Measurements from ENCODE around the gene MMP11. TPM values are rescaled to one million over a fixed set of nuclear protein-coding genes. Genes with fewer than 3 reads are reported as not detected.

Gene MMP11
- polyA plus RNA-seq, 1 donor from 2014 or later, result 9.3 TPM

DNA sequence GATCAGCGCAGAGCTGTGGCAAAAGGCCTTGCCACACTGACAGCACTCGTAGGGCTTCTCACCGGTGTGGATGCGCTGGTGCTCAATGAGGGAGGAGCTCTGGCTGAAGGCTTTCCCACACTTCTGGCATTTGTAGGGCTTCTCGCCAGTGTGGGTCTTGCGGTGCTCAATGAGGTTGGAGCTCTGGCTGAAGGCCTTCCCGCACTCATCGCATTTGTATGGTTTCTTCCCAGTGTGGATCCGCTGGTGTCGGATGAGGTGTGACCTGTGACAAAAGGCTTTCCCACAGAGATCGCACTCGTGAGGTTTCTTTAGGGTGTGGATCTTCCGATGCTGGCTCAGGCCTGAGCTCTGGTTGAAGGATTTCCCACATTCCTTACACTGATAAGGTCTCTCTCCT is 28.6 kb upstream of the MMP11 start:
- no peak overlapping the region for H3K27ac ChIP-seq (ENCODE audit: low read length)
- TF ChIP-seq RAD21 (conservative IDR thresholded peaks at IDR 0.05) (no peak), SMC3 (conservative IDR thresholded peaks at IDR 0.05; ENCODE audit: poor library complexity) (no peak)
- TF ChIP-seq, protein P1, sequence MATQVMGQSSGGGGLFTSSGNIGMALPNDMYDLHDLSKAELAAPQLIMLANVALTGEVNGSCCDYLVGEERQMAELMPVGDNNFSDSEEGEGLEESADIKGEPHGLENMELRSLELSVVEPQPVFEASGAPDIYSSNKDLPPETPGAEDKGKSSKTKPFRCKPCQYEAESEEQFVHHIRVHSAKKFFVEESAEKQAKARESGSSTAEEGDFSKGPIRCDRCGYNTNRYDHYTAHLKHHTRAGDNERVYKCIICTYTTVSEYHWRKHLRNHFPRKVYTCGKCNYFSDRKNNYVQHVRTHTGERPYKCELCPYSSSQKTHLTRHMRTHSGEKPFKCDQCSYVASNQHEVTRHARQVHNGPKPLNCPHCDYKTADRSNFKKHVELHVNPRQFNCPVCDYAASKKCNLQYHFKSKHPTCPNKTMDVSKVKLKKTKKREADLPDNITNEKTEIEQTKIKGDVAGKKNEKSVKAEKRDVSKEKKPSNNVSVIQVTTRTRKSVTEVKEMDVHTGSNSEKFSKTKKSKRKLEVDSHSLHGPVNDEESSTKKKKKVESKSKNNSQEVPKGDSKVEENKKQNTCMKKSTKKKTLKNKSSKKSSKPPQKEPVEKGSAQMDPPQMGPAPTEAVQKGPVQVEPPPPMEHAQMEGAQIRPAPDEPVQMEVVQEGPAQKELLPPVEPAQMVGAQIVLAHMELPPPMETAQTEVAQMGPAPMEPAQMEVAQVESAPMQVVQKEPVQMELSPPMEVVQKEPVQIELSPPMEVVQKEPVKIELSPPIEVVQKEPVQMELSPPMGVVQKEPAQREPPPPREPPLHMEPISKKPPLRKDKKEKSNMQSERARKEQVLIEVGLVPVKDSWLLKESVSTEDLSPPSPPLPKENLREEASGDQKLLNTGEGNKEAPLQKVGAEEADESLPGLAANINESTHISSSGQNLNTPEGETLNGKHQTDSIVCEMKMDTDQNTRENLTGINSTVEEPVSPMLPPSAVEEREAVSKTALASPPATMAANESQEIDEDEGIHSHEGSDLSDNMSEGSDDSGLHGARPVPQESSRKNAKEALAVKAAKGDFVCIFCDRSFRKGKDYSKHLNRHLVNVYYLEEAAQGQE (IDR thresholded peaks at IDR 0.05; ENCODE audit: borderline replicate concordance), result no peak
- H3K9me2 ChIP-seq (ENCODE audit: insufficient read depth, low read length), result no peaks in the 10 kb centered on the region
- H3K9me3 ChIP-seq (ENCODE audit: low read length), result no peaks in the 10 kb centered on the region
- H2AFZ ChIP-seq (ENCODE audit: low read depth, low read length), result no peak overlapping the region
- H3K4me3 ChIP-seq (ENCODE audit: low read length), result no peak overlapping the region
- no peaks in the 10 kb centered on the region for H3K36me3 ChIP-seq (ENCODE audit: insufficient read depth, low read length)
- H3F3A ChIP-seq (ENCODE audit: insufficient read depth, low read length, poor library complexity, severe bottlenecking), result no peaks in the 10 kb centered on the region
- H3K4me2 ChIP-seq (ENCODE audit: low read length), result no peak overlapping the region
- no peaks in the 10 kb centered on the region for H3K27me3 ChIP-seq (ENCODE audit: insufficient read depth, low read depth, low read length)
- no peak overlapping the region for H3K9ac ChIP-seq (ENCODE audit: low read length)
- no peaks in the 10 kb centered on the region for H3K79me2 ChIP-seq (replicated peaks; ENCODE audit: insufficient read depth, low read length)
- H4K20me1 ChIP-seq (ENCODE audit: insufficient read depth), result no peaks in the 10 kb centered on the region

DNA sequence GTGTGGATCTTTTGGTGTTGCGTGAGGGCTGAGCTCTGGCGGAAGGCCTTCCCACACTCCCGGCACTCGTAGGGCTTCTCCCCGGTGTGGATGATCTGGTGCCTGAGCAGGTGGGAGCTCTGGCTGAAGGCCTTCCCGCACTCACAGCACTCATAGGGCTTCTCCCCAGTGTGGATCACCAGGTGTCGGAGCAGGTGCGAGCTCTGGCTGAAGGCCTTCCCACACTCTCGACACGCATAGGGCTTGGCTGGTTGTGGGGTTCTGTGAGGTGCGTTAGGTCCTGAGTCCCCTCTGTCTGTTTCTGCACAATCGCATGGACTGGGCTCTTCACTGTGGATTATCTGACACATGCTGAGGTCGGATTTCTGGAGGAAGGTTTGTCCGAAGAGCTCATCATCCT is 28.2 kb upstream of the MMP11 start:
- Histone ChIP-seq H3K9me3 (ENCODE audit: low read length) (no peaks in the 10 kb centered on the region), H3K4me3 (ENCODE audit: low read length) (no peak overlapping the region), H2AFZ (ENCODE audit: low read depth, low read length) (no peak overlapping the region), H3F3A (ENCODE audit: insufficient read depth, low read length, poor library complexity, severe bottlenecking) (no peaks in the 10 kb centered on the region), H3K27ac (ENCODE audit: low read length) (no peak overlapping the region), H3K9ac (ENCODE audit: low read length) (no peak overlapping the region), H4K20me1 (ENCODE audit: insufficient read depth) (no peaks in the 10 kb centered on the region), H3K36me3 (ENCODE audit: insufficient read depth, low read length) (no peaks in the 10 kb centered on the region), H3K27me3 (ENCODE audit: insufficient read depth, low read depth, low read length) (no peaks in the 10 kb centered on the region), H3K79me2 (replicated peaks; ENCODE audit: insufficient read depth, low read length) (no peaks in the 10 kb centered on the region), H3K9me2 (ENCODE audit: insufficient read depth, low read length) (no peaks in the 10 kb centered on the region), H3K4me2 (ENCODE audit: low read length) (no peak overlapping the region)
- TF ChIP-seq RAD21 (conservative IDR thresholded peaks at IDR 0.05) (no peak), EP300 (conservative IDR thresholded peaks at IDR 0.05; ENCODE audit: poor library complexity, severe bottlenecking) (no peak), TAF1 (IDR thresholded peaks at IDR 0.05; ENCODE audit: low read depth) (no peak), POLR2AphosphoS5 (IDR thresholded peaks at IDR 0.05) (no peak), SMC3 (conservative IDR thresholded peaks at IDR 0.05; ENCODE audit: poor library complexity) (no peak)
- TF ChIP-seq, protein P2, sequence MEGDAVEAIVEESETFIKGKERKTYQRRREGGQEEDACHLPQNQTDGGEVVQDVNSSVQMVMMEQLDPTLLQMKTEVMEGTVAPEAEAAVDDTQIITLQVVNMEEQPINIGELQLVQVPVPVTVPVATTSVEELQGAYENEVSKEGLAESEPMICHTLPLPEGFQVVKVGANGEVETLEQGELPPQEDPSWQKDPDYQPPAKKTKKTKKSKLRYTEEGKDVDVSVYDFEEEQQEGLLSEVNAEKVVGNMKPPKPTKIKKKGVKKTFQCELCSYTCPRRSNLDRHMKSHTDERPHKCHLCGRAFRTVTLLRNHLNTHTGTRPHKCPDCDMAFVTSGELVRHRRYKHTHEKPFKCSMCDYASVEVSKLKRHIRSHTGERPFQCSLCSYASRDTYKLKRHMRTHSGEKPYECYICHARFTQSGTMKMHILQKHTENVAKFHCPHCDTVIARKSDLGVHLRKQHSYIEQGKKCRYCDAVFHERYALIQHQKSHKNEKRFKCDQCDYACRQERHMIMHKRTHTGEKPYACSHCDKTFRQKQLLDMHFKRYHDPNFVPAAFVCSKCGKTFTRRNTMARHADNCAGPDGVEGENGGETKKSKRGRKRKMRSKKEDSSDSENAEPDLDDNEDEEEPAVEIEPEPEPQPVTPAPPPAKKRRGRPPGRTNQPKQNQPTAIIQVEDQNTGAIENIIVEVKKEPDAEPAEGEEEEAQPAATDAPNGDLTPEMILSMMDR (IDR thresholded peaks at IDR 0.05; ENCODE audit: poor library complexity, severe bottlenecking), result no peak

DNA sequence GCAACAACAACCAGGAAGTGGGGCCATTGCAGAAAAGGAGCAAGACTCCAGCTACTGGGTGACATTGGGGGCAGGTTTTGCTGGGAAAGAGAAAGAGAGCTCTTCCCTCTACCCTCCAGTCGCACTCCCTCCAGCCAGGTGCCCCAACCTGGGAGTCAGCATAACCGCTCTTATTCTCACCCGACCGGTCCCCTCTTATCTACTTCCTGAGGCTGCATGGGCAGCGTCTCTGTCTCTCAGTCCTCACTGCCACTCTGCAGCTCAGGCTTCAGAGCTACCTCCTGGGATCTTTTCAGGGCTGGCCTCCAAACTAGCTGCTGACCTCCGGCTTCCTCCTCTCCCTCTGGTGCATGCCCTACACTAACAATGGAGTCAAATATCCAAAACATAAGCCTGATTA is 26.9 kb upstream of the MMP11 start:
- no peaks in the 10 kb centered on the region for H4K20me1 ChIP-seq (ENCODE audit: insufficient read depth)

More for the DNA sequence above, 26.9 kb upstream of the MMP11 start:
- Histone ChIP-seq H3K4me2 (ENCODE audit: low read length) (no peak overlapping the region), H3K79me2 (replicated peaks; ENCODE audit: insufficient read depth, low read length) (peaks cover 6% of the 10 kb centered on the region), H3K9me2 (ENCODE audit: insufficient read depth, low read length) (no peaks in the 10 kb centered on the region), H3K4me3 (ENCODE audit: low read length) (no peak overlapping the region), H3K9me3 (ENCODE audit: low read length) (no peaks in the 10 kb centered on the region), H3K27ac (ENCODE audit: low read length) (no peak overlapping the region), H2AFZ (ENCODE audit: low read depth, low read length) (no peak overlapping the region), H3K27me3 (ENCODE audit: insufficient read depth, low read depth, low read length) (no peaks in the 10 kb centered on the region), H3F3A (ENCODE audit: insufficient read depth, low read length, poor library complexity, severe bottlenecking) (no peaks in the 10 kb centered on the region), H3K36me3 (ENCODE audit: insufficient read depth, low read length) (no peaks in the 10 kb centered on the region), H3K9ac (ENCODE audit: low read length) (no peak overlapping the region)
- TF ChIP-seq EZH2 (IDR thresholded peaks at IDR 0.05; ENCODE audit: borderline replicate concordance, insufficient read depth, low read length, poor library complexity, severe bottlenecking) (no peak), EP300 (conservative IDR thresholded peaks at IDR 0.05; ENCODE audit: poor library complexity, severe bottlenecking) (no peak), MXI1 (conservative IDR thresholded peaks at IDR 0.05; ENCODE audit: poor library complexity, severe bottlenecking) (no peak), POLR2AphosphoS5 (IDR thresholded peaks at IDR 0.05) (no peak), TAF1 (IDR thresholded peaks at IDR 0.05; ENCODE audit: low read depth) (no peak), SMC3 (conservative IDR thresholded peaks at IDR 0.05; ENCODE audit: poor library complexity) (no peak), RAD21 (conservative IDR thresholded peaks at IDR 0.05) (no peak)
- TF ChIP-seq, protein P1 (IDR thresholded peaks at IDR 0.05; ENCODE audit: borderline replicate concordance), result no peak
- TF ChIP-seq, protein P2 (IDR thresholded peaks at IDR 0.05; ENCODE audit: poor library complexity, severe bottlenecking), result no peak

Data from neural cell (in vitro differentiated cells).